Uterus (tissue), 2 donors: ENCODE results near the gene PSPC1.

Experiments used
- POLR2A ChIP-seq, 2 donors: fragments of 450-650 bp; IDR thresholded peaks; one replicate each; pipeline ENCODE4 v1.6.1; 2016; ENCODE audit warnings: antibody characterized with exemption in 2 of 2, mild to moderate bottlenecking in 1 of 2, moderate library complexity in 1 of 2
- TF ChIP-seq, protein P1 (sequence below), 4 experiments: fragments of 200-600 bp in 2 of 4; fragments of 450-650 bp in 2 of 4; sonication (generic) in 2 of 4; IDR thresholded peaks; one replicate each; pipeline ENCODE4 v1.5.1; 2016 to 2019; ENCODE audit warnings: antibody characterized with exemption in 4 of 4, mild to moderate bottlenecking in 2 of 4, moderate library complexity in 1 of 4

DNA sequence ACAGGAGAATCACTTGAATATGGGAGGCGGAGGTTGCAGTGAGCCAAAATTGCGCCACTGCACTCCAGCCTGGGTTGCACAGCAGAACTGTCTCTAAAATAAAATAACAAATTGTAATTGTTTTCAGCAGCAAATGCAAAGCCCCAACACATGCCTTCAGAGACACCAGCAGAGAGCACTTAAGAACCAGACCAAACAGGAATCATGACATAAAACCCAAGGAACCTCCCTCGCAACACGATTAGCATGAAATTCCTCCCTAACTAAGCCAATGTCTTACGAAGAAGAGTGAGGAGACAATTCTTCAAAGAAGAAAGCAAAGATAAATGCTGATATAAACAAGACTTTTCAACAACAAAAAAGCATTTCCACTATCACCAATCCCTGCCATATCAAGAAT is 40.1 kb downstream of the PSPC1 start:
- TF ChIP-seq, protein P1, sequence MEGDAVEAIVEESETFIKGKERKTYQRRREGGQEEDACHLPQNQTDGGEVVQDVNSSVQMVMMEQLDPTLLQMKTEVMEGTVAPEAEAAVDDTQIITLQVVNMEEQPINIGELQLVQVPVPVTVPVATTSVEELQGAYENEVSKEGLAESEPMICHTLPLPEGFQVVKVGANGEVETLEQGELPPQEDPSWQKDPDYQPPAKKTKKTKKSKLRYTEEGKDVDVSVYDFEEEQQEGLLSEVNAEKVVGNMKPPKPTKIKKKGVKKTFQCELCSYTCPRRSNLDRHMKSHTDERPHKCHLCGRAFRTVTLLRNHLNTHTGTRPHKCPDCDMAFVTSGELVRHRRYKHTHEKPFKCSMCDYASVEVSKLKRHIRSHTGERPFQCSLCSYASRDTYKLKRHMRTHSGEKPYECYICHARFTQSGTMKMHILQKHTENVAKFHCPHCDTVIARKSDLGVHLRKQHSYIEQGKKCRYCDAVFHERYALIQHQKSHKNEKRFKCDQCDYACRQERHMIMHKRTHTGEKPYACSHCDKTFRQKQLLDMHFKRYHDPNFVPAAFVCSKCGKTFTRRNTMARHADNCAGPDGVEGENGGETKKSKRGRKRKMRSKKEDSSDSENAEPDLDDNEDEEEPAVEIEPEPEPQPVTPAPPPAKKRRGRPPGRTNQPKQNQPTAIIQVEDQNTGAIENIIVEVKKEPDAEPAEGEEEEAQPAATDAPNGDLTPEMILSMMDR (IDR thresholded peaks at IDR 0.05), result no peak
- TF ChIP-seq POLR2A (IDR thresholded peaks at IDR 0.05), result no peak
